HL-60/S4 (cell line): ENCODE data around the gene TP63.
"Not testable (repeated sequence)": the region's sequence is repeated elsewhere in the genome, so short reads cannot be mapped to it uniquely, and the experiment has no call there.

Source experiments
- in situ Hi-C: fragments of 300-500 bp; cut with MboI; formaldehyde crosslinking; loops from 2 replicates; pipeline ENCODE4 v1.14.3; 2022; ENCODE audit warnings: low sequenced_read_pairs

The TP63 gene

DNA sequence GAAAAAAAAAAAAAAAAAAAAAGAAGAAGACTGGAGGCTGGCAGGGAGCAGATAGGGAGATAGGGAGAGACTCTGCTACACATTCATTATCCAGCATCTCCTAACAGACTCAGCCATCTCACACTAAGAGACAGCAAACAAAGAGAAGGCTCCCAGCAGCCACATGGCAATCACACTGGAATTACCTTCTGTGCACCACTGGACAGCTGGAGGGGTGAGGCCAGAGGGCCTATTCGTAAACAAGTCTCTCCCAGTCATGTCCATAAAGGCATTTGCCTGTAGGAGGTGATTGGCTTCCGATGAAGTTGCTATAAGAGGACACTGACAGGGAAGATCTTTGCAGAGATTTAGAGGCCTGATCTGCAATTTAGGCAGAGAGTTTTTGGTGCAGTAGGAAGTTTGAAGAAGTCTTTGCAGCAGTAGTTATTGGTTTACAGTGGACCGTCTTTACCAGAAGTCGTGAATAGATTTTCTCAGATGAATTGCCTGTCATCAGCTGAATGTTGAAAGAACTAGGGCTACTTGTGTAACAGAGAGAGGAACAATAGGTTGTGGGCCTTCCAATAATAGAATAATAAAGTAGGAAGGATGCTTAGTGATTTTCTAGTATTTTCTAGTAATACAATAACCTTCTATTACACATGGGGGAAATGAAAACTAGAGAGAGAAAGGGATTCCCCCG, 89.7 kb downstream of the TP63 start:
- in situ Hi-C loops = no loop called here

DNA sequence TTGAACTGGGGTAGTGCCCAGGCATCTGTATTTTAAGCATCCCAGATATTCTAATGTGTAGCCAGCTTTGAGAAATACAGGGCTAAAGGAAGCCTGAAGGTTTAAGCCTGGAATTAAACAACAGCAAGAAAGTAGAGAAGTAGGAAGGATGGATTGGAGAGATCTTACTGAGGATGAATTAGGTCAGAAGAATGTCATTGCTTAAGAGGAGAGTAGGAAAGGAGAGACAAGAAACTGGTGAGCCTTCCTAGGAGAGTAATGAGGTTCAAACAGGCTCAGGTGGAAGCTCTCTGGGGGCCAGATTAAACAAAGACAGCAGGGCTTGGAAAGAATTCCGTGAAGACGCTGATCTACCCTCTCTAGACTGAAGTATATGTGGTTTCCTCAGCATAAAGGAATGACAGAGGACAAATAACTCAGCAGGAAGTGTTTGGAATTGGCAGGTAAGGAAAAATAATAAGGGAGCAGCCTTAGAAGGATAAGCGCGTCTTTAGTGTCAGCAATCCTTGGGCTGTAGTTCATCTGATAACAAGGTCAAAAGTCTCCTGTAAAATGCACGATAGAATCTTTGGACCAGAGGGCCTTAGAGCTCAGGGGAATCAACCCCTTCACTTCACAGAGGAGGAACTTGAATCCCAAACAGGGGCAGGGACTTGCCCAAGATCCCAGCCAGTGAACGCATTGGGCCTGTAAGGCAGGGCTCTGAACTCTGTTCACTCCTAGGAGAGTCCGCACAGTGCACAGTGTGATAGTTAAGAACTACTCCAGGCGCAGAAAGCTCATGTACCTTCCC, 90.9 kb downstream of the TP63 start:
- in situ Hi-C loops = no loop called here

DNA sequence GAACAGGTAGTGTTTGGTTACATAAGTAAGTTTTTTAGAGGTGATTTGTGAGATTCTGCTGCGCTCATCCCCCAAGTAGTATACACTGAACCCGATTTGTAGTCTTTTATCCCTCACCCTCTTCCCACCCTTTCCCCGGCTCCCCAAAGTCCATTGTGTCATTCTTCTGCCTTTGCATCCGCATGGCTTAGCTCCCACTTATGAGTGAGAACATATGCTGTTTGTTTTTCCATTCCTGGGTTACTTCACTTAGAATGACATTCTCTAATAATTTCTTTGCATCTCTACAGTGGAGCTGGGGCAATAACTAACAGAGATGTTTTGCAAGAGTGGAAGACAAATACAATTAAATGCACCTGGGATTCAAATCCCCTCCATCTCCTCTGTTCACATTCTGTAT, 93.2 kb downstream of the TP63 start:
- in situ Hi-C loops = no loop called here

DNA sequence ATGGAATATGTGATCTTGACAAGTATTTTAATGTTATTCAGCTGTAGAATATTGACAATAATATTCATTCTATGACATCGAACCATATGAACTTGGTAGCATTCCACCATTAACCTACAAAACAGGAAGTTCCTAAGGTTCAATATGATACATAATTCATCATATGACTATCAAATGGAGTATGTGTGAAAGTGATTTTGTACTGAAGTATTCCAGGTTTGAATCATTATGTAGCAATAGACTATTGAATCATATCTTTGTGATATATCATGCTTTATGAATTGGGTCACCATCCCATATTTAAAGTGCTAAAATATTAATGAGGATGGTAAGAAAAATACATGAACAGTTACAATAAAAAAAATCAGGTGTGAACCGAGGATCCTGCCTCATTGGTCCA, 95.1 kb downstream of the TP63 start:
- in situ Hi-C loops = no loop called here

DNA sequence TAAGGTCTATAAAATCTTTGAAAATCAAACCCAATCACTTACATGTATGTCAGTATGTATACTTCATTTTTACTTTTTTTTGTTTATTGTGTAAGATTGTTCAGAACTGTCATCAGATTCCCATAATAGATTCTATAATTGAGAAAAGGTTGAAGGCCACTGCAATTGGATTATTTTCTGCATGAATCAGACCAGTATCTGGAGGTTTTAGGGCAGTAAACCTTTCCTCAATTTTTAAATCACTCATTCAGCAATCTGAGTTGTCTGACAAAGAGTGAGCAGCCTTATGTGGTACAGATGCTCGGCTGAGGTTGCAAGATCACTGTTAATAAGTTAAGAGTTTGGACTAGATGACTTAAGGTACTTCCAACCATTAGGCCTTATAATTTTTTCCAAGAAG, 96.0 kb downstream of the TP63 start:
- in situ Hi-C loops = no loop called here

DNA sequence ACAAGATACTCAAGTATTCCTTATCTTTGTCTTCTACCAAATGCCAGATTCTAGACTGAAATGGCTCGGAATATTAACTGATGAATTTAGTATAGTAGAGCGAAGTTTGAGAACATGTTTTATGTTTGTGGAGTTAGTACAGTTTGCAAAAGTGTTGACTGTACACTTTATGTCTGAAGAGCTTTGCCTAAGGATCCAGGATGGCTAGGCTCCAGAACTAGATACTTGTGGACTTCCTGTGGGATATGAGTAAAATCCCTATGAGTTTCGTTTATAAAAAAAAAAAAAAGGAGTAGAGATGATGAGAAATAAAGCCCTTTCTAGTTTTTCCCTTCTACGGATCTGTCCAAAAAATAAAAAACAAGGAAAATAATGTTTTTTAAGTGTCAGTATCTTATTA, 96.7 kb downstream of the TP63 start:
- in situ Hi-C loops = no loop called here

DNA sequence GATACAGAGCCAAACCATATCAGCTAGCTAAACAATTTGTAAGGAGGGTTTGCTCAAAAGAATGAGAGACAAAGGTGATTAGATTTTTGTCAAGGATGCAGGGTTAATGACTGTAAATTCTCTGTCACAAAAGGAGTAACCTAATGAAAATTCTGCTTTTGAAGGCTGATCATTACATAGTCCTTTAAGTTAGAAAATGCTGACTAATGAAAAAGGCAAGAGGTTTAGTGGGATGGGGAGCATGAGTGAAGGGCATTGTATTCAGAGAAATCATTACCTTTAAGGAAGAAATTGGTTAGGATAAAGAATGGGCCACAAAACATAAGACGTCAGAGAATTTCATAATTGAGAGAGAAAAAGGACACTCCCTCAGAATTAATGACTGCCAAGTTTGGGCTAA, 97.7 kb downstream of the TP63 start:
- in situ Hi-C loops = no loop called here

DNA sequence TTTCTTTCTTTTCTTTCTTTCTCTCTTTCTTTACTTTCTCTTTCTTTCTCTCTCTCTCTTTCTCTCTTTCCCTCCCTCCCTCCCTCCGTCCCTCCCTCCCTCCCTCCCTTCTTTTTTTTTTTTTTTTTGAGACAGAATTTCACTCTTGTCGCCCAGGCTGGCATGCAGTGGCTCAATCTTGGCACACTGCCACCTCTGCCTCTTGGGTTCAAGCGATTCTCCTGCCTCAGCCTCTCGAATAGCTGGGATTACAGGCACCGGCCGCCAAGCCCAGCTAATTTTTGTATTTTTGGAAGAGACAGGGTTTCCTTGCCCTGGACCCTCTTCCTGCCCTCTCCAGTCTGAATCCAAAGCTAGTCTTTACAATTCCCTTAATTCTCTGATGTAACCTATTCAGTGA, 102.9 kb downstream of the TP63 start:
- in situ Hi-C loops = no loop called here

DNA sequence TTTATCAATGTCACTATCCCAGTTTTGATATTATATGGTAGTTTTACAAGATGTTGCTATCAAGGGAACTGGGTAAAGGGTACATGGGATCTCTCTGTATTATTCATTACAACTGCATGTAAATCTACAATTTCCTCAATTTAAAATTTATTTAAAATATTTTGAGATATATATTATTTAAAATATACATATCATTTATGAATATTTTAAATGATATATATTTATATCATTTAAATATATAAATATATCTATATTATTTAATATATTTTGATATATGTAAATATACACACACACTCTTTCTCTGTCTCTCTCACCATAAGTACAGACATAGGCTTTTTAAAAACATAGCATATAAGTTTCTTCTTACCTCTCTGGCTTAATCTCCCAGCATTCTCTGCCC, 104.7 kb downstream of the TP63 start:
- in situ Hi-C loops = no loop called here

DNA sequence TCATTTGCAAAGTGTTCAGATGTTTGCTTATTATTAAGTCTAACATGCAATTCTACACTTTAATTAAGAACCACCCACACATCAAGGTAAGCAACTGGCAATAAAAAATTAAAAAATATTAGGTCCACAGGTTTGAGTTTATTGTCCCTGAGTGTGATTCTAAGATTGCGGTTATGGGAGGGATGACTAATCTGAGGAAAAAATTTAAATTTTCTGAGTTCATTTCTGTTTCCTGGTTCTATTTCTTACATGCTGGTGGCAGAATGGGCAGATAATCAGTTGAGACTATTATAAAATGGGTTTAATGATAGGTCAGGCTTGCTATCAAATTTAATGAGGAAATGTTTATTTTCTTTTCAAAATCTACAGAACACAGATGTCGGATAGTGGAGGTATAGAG, 105.9 kb downstream of the TP63 start:
- in situ Hi-C loops = no loop called here

DNA sequence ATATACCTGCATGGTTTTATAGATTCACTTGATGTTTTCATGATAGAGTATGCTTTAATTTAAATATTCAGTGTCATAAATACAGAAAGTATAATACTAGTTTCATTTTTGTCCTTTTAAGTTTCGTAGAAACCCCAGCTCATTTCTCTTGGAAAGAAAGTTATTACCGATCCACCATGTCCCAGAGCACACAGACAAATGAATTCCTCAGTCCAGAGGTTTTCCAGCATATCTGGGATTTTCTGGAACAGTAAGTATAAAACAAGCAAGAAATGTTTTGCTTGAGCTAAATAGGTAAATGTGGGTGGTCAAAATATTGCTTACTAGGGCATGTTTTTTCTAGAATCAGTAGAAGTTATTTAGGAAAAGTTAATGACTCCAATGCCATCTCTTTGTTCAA, 106.4 kb downstream of the TP63 start:
- in situ Hi-C loops = no loop called here

DNA sequence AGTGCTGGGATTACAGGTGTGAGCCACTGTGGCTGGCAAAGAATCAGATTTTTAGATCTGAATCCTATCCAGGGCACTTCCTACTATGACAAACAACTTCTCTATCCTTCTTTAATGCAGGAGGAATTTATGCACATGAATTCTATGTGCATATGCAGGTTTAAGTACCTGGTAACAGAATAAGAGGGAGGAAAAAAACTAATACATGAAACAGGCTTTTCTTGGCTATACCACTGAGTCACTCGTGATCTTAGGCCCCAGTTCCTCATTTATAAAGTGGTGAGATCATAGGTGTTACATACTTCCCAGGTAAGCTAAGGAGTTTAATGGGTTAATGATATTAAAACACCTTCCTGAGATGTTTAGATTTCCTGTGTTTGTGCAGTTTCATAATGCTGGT, 108.2 kb downstream of the TP63 start:
- in situ Hi-C loops = no loop called here

DNA sequence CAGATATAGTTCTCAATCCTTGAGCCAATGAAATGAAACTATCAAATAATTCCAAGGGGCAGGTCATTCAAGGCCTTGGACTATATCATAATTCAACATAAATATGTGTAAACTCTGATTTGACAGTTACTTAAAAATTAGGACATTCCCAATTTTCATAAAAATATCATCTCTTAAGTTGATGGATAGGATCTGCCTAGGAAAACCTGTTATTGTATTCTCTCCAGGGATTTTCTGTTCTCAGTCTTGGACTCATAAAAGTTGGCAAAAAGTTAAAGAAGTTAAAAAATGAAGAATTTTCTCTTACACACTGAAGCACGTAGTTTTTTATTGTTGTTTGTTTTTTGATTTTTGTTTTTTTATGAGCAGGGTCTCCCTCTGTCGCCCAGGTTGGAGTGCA, 109.0 kb downstream of the TP63 start:
- in situ Hi-C loops = no loop called here

DNA sequence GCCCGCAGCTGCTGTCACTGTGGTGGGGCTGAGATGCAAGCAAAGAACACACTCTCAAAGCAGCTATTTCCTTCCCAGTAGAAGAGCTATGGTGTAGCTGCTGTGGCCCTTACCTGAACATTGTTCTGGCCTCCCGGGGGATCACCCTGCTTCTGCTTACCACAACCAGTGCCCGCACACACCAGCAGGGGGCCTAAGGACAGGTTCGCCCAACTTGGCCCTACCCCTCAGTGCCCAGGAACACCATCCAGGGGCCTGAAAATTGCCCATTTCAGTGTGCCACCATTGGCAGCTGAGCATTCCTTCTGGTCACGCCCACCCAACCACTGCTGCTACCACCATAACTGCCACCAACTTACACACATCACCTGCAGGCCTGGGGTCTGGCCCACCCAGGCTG, 113.0 kb downstream of the TP63 start:
- in situ Hi-C loops = no loop called here

DNA sequence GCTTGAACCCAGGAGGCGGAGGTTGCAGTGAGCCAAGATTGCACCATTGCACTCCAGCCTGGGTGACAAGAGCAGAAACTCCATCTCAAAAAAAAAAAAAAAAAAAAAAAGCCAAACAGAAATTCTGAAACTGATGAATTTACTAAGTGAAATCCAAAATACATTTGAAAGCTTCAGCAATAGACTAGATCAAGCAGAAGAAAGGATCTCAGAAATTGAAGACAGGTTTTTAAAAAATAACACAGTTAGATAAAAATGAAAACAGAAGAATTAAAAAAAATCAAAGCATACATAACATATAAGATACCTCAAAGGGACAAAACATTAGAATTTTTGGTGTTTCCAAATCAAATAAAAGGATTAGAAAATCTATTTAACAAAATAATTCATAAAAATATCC, 114.4 kb downstream of the TP63 start:
- in situ Hi-C loops = no loop called here

DNA sequence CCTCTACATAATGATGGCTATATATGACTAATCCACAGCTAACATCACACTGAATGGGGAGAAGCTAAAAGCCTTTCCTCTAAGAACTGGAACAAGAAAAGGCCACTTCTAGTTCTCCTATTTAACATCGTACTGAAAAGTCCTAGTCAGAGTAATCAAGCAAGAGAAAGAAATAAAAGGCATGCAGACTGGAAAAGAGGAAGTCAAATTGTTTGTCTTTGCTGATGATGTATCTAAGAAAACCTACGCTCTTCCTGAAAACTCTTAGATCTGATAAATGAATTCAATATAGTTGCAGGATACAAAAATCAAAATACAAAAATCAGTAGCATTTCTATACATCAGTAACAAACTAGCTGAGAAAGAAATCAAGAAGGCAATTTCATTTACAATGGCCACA, 116.9 kb downstream of the TP63 start:
- in situ Hi-C loops = no loop called here

DNA sequence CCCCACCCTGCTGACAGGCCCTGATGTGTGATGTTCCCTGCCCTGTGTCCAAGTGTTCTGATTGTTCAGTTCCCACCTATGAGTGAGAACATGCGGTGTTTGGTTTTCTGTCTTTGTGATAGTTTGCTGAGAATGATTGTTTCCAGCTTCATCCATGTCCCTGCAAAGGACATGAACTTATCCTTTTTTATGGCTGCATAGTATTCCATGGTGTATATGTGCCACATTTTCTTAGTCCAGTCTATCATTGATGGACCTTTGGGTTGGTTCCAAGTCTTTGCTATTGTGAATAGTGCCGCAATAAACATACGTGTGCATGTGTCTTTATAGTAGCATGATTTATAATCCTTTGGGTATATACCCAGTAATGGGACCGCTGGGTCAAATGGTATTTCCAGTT, 119.8 kb downstream of the TP63 start:
- in situ Hi-C loops = not testable (repeated sequence)

DNA sequence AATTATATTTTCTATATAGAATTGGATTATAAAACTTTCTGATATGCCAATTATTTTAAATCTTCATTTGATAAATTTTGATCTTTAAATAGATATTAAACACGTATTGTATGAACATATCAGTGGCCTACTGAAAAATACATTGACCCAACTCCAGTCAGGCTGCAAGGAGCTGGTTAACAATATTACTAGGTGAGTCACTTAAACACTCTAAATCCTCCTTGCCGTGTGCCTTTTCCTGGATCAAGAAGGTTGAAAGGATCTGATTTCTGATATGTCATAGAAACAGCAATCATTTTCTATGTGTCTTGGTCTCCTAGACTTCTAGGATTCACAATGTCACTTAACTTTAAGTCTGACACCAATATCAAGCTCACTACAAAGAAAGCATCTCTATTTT, 123.2 kb downstream of the TP63 start:
- in situ Hi-C loops = no loop called here

DNA sequence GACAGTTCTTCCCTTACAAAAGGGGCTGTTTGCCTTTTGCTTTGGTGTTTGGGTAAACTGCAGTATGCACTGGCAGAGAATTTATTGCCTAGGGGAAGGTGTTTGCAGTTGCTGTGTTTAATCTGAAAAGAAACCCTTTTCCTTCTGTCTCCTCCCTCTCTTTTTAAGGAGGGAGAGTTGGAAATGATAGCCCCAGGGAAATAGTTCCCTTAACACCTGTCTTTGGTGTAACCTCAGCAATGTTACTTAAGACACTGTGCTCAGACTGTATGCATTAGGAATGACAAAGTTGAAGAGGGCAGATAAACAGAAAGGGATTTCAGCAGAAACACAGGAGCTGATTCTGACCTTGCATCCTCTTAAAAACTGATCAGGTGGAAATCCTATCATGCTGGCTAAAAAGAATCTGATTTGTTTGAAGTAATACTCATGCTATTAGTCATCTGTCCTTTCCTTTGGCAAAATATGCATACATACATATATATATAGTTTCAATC, 125.4 kb downstream of the TP63 start:
- in situ Hi-C loops = no loop called here

DNA sequence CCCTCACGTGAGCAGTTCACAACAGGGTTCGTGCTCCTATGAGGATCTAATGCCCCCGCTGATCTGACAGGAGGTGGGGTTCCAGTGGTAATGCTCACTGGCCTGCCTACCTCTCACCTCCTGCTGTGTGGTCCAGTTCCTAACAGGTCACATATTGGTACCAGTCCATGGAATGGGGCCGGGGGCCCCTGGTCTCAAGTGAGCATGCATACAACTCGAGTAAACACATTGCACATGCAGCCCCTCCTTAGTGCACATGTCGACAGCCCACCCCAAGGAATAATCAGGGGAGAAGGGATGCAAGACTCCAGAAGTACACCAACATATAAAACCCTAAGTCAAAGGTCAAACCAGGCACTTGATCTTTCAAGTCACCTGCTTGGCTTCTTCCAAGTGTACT, 127.0 kb downstream of the TP63 start:
- in situ Hi-C loops = no loop called here

DNA sequence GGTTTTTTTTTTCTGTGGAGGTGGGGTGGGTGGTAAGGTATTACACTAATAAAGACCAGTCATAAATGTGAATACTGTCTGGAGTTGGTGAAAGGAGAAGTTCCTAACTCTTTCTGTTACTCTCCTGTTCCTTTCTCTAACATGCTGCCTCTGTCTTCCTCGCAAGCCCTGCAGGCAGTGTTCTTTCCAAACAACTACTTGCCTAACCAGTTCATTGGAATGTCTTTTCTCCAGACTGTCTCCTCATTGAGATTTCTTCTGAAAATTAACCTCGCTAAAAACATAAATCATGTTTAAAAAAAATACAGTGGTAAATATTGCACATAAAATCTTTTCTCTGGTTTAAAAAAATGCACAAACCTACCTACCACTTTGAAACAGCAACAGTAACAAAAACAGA, 135.2 kb downstream of the TP63 start:
- in situ Hi-C loops = no loop called here

DNA sequence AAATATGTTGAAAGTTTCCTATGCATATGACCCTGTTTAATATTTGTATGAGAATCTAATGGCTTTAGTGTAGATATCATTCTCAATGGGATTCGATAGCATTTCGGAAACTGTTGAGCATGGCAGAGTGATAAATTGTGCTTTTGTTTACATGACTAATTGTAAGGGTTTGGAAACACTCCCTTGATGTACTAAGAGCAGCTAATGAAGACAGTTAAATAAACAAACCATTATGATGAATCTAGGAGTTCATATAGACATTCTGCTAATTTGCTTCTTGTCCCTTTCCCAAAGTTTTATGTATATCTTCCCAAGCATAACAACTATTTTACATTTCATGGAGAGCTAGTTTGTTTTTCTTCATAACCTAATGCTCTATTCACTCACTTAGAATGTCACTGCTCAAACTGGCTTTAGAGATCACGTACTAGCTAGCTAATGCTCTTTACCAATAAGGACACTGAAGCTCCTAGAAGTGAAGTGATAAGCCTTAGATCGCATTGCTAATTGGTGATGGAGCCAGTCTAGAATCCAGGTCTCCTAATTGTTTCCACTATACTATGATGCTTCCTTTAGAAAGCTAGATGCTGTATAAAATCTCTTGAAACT, 140.8 kb downstream of the TP63 start:
- in situ Hi-C loops = no loop called here
